HG03460 (cell line): Measurements from ENCODE around the gene DCST2.

Source experiments
- ATAC-seq: cut with Tn5 transposase; IDR thresholded peaks from one replicate; pipeline ENCODE4 v1.9.1; 2021; ENCODE audit not compliant: unreplicated experiment

DCST2 gene

GRCh38 chr1:155070158-155070621, 36.6 kb upstream of the DCST2 start:
- no peak for ATAC-seq

GRCh38 chr1:155069551-155070157, 36.1 kb upstream of the DCST2 start:
- ATAC-seq: no peak

GRCh38 chr1:155068599-155068998, 35.0 kb upstream of the DCST2 start:
- no peak for ATAC-seq

- no peak for ATAC-seq
Measured at GRCh38 chr1:155066777-155067176, 33.2 kb upstream of the DCST2 start.

GRCh38 chr1:155064832-155065429, 31.4 kb upstream of the DCST2 start:
- ATAC-seq: no peak

GRCh38 chr1:155064111-155064831, 30.7 kb upstream of the DCST2 start:
- ATAC-seq: no peak

- ATAC-seq: peak; percentile 77
Measured at GRCh38 chr1:155063550-155064110, 30.0 kb upstream of the DCST2 start, which contains the start of gene EFNA4. Gene EFNA4 (plus strand): TSS chr1:155063740. CDS start chr1:155063824, 84 bp downstream.

GRCh38 chr1:155062702-155063411, 29.3 kb upstream of the DCST2 start:
- ATAC-seq: no peak

GRCh38 chr1:155062151-155062686, 28.6 kb upstream of the DCST2 start:
- ATAC-seq: no peak

GRCh38 chr1:155061381-155062150, 28.0 kb upstream of the DCST2 start:
- no peak for ATAC-seq

- no peak for ATAC-seq
Measured at GRCh38 chr1:155060736-155061135, 27.2 kb upstream of the DCST2 start.

- ATAC-seq: no peak
Measured at GRCh38 chr1:155057788-155058211, 24.2 kb upstream of the DCST2 start.

- no peak for ATAC-seq
Measured at GRCh38 chr1:155057104-155057503, 23.5 kb upstream of the DCST2 start.

GRCh38 chr1:155053531-155054105, 20.0 kb upstream of the DCST2 start:
- no peak for ATAC-seq

GRCh38 chr1:155052439-155053395, 19.1 kb upstream of the DCST2 start:
- ATAC-seq: no peak

GRCh38 chr1:155051777-155052398, 18.3 kb upstream of the DCST2 start:
- no peak for ATAC-seq

GRCh38 chr1:155051342-155051776, 17.8 kb upstream of the DCST2 start:
- ATAC-seq: no peak
